CD4-positive, alpha-beta memory T cell (primary cell): Measurements from ENCODE around the gene TSEN2. TPM values are rescaled to one million over a fixed set of nuclear protein-coding genes. Genes with fewer than 3 reads are reported as not detected.

Experiments used
- CTCF ChIA-PET: fragments of 350-600 bp; sonication (Branson Sonifier 250); formaldehyde crosslinking; loops from one replicate; lab custom pipeline; 2021; ENCODE audit warnings: inconsistent platforms; ENCODE audit not compliant: partially characterized antibody; lab: Charles Lee
- POLR2A ChIA-PET: fragments of 350-600 bp; sonication (Branson Sonifier 250); formaldehyde crosslinking; loops from one replicate; lab custom pipeline; 2021; ENCODE audit not compliant: partially characterized antibody; lab: Charles Lee
- DNase-seq, 5 donors: peaks; one replicate each; pipeline versions ENCODE4 v3.0.0 to v3.0.0-alpha.2; 2020 to 2022; ENCODE audit warnings: mixed read lengths in 1 of 5
- H3K27ac ChIP-seq: one replicate; pipeline ENCODE4 v1.7.0; 2013; ENCODE audit warnings: low read depth, low read length
- H3K27me3 ChIP-seq: 2 replicates; pipeline ENCODE4 v1.7.0; 2013; ENCODE audit warnings: mild to moderate bottlenecking, low read length, moderate library complexity; ENCODE audit not compliant: insufficient read depth
- H3K36me3 ChIP-seq: 2 replicates; pipeline ENCODE4 v1.7.0; 2013; ENCODE audit warnings: mild to moderate bottlenecking, low read length, moderate library complexity; ENCODE audit not compliant: insufficient read depth
- H3K4me1 ChIP-seq: 2 replicates; pipeline ENCODE4 v1.7.0; 2013; ENCODE audit warnings: mild to moderate bottlenecking, low read length, moderate library complexity; ENCODE audit not compliant: insufficient read depth
- H3K4me3 ChIP-seq, 2 donors: one replicate each; pipeline ENCODE4 v1.7.0; 2013; ENCODE audit warnings: low read length in 2 of 2, mild to moderate bottlenecking in 1 of 2
- H3K9me3 ChIP-seq, 2 donors: one replicate each; pipeline ENCODE4 v1.7.0; 2013; ENCODE audit warnings: low read length in 2 of 2, control low read depth in 1 of 2; ENCODE audit not compliant: control insufficient read depth in 1 of 2
- H3K27ac Mint-ChIP-seq, 7 donors: one replicate each; pipeline ENCODE4 v1.8.0; 2020 to 2021; ENCODE audit warnings: mixed read lengths in 7 of 7, mild to moderate bottlenecking in 6 of 7, inconsistent platforms in 3 of 7, moderate library complexity in 3 of 7
- H3K27me3 Mint-ChIP-seq, 2 donors: one replicate each; pipeline ENCODE4 v1.8.0; 2020 to 2021; ENCODE audit warnings: mixed read lengths in 2 of 2
- H3K36me3 Mint-ChIP-seq, 2 donors: one replicate each; pipeline ENCODE4 v1.8.0; 2020 to 2021; ENCODE audit warnings: mixed read lengths in 2 of 2, inconsistent platforms in 1 of 2, mild to moderate bottlenecking in 1 of 2
- H3K4me1 Mint-ChIP-seq, 4 donors: one replicate each; pipeline ENCODE4 v1.8.0; 2020 to 2021; ENCODE audit warnings: mixed read lengths in 4 of 4, mild to moderate bottlenecking in 1 of 4
- H3K4me3 Mint-ChIP-seq, 8 donors: one replicate each; pipeline ENCODE4 v1.8.0; 2020 to 2021; ENCODE audit warnings: mixed read lengths in 8 of 8, mild to moderate bottlenecking in 7 of 8, moderate library complexity in 6 of 8, inconsistent platforms in 3 of 8
- H3K9me3 Mint-ChIP-seq, 8 donors: one replicate each; pipeline ENCODE4 v1.8.0; 2020 to 2021; ENCODE audit warnings: mixed read lengths in 8 of 8, mild to moderate bottlenecking in 5 of 8, inconsistent platforms in 3 of 8, moderate library complexity in 1 of 8
- intact Hi-C: fragments of 100-400 bp; cut with micrococcal nuclease; formaldehyde crosslinking; loops from one replicate; pipeline ENCODE4 v1.15.1; 2023
- polyA plus RNA-seq, 2 donors: library from polyadenylated mRNA; unstranded; fragments of 300-500 nt; fragmentation: Illumina TruSeq; gene quantifications; one replicate each; pipeline ENCODE4 v1.2.3, GENCODE V29; 2021
- total RNA-seq, 2 experiments: library from RNA; stranded (reverse); gene quantifications; one replicate each; pipeline ENCODE4 v1.2.3, GENCODE V29; 2021

The TSEN2 gene
- total and polyA plus RNA-seq, 4 experiments from 2014 or later: 11.2 to 19.6 (median 16.2) TPM

GRCh38 chr3:12571986-12572385 is 87.7 kb downstream of the TSEN2 start:
- H3K27ac Mint-ChIP-seq: peak overlapping the region in 1 of 7 donors; percentile 65
- ChIA-PET POLR2A (no interaction called here), CTCF (no interaction called here)
- DNase-seq: no peak
- peaks cover 3 to 8% (median 3%) of the 10 kb centered on the region in 4 donors for H3K4me1 Mint-ChIP-seq
- H3K27me3 Mint-ChIP-seq: no peaks in the 10 kb centered on the region
- Histone ChIP-seq H3K27ac (no peak overlapping the region), H3K9me3 (no peaks in the 10 kb centered on the region), H3K36me3 (peaks cover 67% of the 10 kb centered on the region), H3K4me3 (no peak overlapping the region), H3K27me3 (no peaks in the 10 kb centered on the region), H3K4me1 (no peaks in the 10 kb centered on the region)
- peak overlapping the region in 1 of 8 donors; percentile 25 for H3K4me3 Mint-ChIP-seq
- intact Hi-C loops: no loop called here
- peaks cover 0 to 10% (median 2%) of the 10 kb centered on the region in 8 donors for H3K9me3 Mint-ChIP-seq
- H3K36me3 Mint-ChIP-seq: peaks cover 76 to 84% of the 10 kb centered on the region in 2 donors

GRCh38 chr3:12574131-12574530 is 89.9 kb downstream of the TSEN2 start:
- no peak for DNase-seq
- no peaks in the 10 kb centered on the region for H3K9me3 ChIP-seq
- no peak overlapping the region for H3K4me3 ChIP-seq
- POLR2A ChIA-PET: no interaction called here
- CTCF ChIA-PET: no interaction called here
- H3K36me3 ChIP-seq: peaks cover 79% of the 10 kb centered on the region
- intact Hi-C loops: no loop called here
- Mint-ChIP-seq H3K27ac (peak overlapping the region in 2 of 7 donors; percentile 27 to 72), H3K4me1 (peaks cover 0 to 2% (median 0%) of the 10 kb centered on the region in 4 donors), H3K36me3 (peaks cover 84 to 86% of the 10 kb centered on the region in 2 donors), H3K27me3 (no peaks in the 10 kb centered on the region), H3K4me3 (no peak overlapping the region), H3K9me3 (peaks cover 0 to 12% (median 5%) of the 10 kb centered on the region in 8 donors)
- no peaks in the 10 kb centered on the region for H3K4me1 ChIP-seq
- H3K27me3 ChIP-seq: no peaks in the 10 kb centered on the region
- no peak overlapping the region for H3K27ac ChIP-seq

- Histone ChIP-seq H3K4me1 (no peaks in the 10 kb centered on the region), H3K27ac (no peak overlapping the region), H3K4me3 (no peak overlapping the region), H3K9me3 (no peaks in the 10 kb centered on the region), H3K27me3 (no peaks in the 10 kb centered on the region), H3K36me3 (peaks cover 81% of the 10 kb centered on the region)
- Mint-ChIP-seq H3K36me3 (peaks cover 85 to 88% of the 10 kb centered on the region in 2 donors), H3K4me3 (no peak overlapping the region), H3K9me3 (peaks cover 0 to 12% (median 5%) of the 10 kb centered on the region in 8 donors), H3K27me3 (no peaks in the 10 kb centered on the region), H3K4me1 (peaks cover 0 to 2% (median 0%) of the 10 kb centered on the region in 4 donors), H3K27ac (no peak overlapping the region)
- intact Hi-C loops: no loop called here
- POLR2A ChIA-PET: no interaction called here
- no peak for DNase-seq
- CTCF ChIA-PET: no interaction called here
These were observed 90.4 kb downstream of the TSEN2 start for GRCh38 chr3:12574661-12575060.

GRCh38 chr3:12577379-12577778 is 93.1 kb downstream of the TSEN2 start:
- peaks cover 0 to 12% (median 5%) of the 10 kb centered on the region in 8 donors for H3K9me3 Mint-ChIP-seq
- no peak overlapping the region for H3K27ac ChIP-seq
- no peaks in the 10 kb centered on the region for H3K9me3 ChIP-seq
- H3K36me3 ChIP-seq: peaks cover 69% of the 10 kb centered on the region
- no peaks in the 10 kb centered on the region for H3K4me1 ChIP-seq
- H3K27me3 ChIP-seq: no peaks in the 10 kb centered on the region
- peak overlapping the region in 1 of 7 donors; percentile 69 for H3K27ac Mint-ChIP-seq
- H3K27me3 Mint-ChIP-seq: no peaks in the 10 kb centered on the region
- H3K4me3 ChIP-seq: no peak overlapping the region
- ChIA-PET POLR2A (no interaction called here), CTCF (interaction anchor here (0.6 to 1.2 kb wide), 3 partner anchors 30 to 1073 kb away, joined by 3 read pairs; no protein-coding TSS in a partner anchor)
- peaks cover 0 to 2% (median 0%) of the 10 kb centered on the region in 4 donors for H3K4me1 Mint-ChIP-seq
- intact Hi-C loops: no loop called here
- no peak for DNase-seq
- H3K4me3 Mint-ChIP-seq: no peak overlapping the region
- H3K36me3 Mint-ChIP-seq: peaks cover 73 to 83% of the 10 kb centered on the region in 2 donors

GRCh38 chr3:12578742-12579141 is 94.5 kb downstream of the TSEN2 start:
- POLR2A ChIA-PET: no interaction called here
- no peaks in the 10 kb centered on the region for H3K27me3 ChIP-seq
- H3K4me1 Mint-ChIP-seq: peaks cover 0 to 2% (median 0%) of the 10 kb centered on the region in 4 donors
- no peak overlapping the region for H3K4me3 Mint-ChIP-seq
- H3K4me1 ChIP-seq: no peaks in the 10 kb centered on the region
- H3K9me3 ChIP-seq: no peaks in the 10 kb centered on the region
- peak overlapping the region in 3 of 7 donors; percentile 41 to 84 (median 72) for H3K27ac Mint-ChIP-seq
- H3K36me3 Mint-ChIP-seq: peaks cover 76 to 85% of the 10 kb centered on the region in 2 donors
- intact Hi-C loops: no loop called here
- peaks cover 0 to 12% (median 5%) of the 10 kb centered on the region in 8 donors for H3K9me3 Mint-ChIP-seq
- no peak overlapping the region for H3K4me3 ChIP-seq
- CTCF ChIA-PET: interaction anchor here (1.0 to 1.2 kb wide), 2 partner anchors 12 to 1882 kb away, joined by 3 read pairs; no protein-coding TSS in a partner anchor
- no peak for DNase-seq
- H3K27ac ChIP-seq: no peak overlapping the region
- peaks cover 71% of the 10 kb centered on the region for H3K36me3 ChIP-seq
- H3K27me3 Mint-ChIP-seq: no peaks in the 10 kb centered on the region

- no peaks in the 10 kb centered on the region for H3K27me3 Mint-ChIP-seq
- Histone ChIP-seq H3K4me3 (no peak overlapping the region), H3K27ac (no peak overlapping the region), H3K27me3 (no peaks in the 10 kb centered on the region), H3K4me1 (no peaks in the 10 kb centered on the region), H3K9me3 (no peaks in the 10 kb centered on the region), H3K36me3 (peaks cover 71% of the 10 kb centered on the region)
- peaks cover 0 to 12% (median 5%) of the 10 kb centered on the region in 8 donors for H3K9me3 Mint-ChIP-seq
- CTCF ChIA-PET: no interaction called here
- H3K4me3 Mint-ChIP-seq: no peak overlapping the region
- intact Hi-C loops: no loop called here
- H3K27ac Mint-ChIP-seq: peak overlapping the region; percentile 14 to 85 (median 53)
- POLR2A ChIA-PET: no interaction called here
- no peak for DNase-seq
- H3K36me3 Mint-ChIP-seq: peaks cover 76 to 86% of the 10 kb centered on the region in 2 donors
- peaks cover 0 to 2% (median 0%) of the 10 kb centered on the region in 4 donors for H3K4me1 Mint-ChIP-seq
These were observed 95.2 kb downstream of the TSEN2 start for GRCh38 chr3:12579456-12579855.

GRCh38 chr3:12579905-12580304 is 95.6 kb downstream of the TSEN2 start:
- Histone ChIP-seq H3K36me3 (peaks cover 71% of the 10 kb centered on the region), H3K9me3 (no peaks in the 10 kb centered on the region), H3K4me1 (no peaks in the 10 kb centered on the region), H3K27ac (no peak overlapping the region), H3K27me3 (no peaks in the 10 kb centered on the region), H3K4me3 (no peak overlapping the region)
- no peaks in the 10 kb centered on the region for H3K27me3 Mint-ChIP-seq
- peak overlapping the region in 6 of 7 donors; percentile 23 to 85 (median 56) for H3K27ac Mint-ChIP-seq
- POLR2A ChIA-PET: no interaction called here
- no peak for DNase-seq
- intact Hi-C loops: no loop called here
- peaks cover 76 to 86% of the 10 kb centered on the region in 2 donors for H3K36me3 Mint-ChIP-seq
- CTCF ChIA-PET: no interaction called here
- H3K4me3 Mint-ChIP-seq: no peak overlapping the region
- peaks cover 0 to 12% (median 5%) of the 10 kb centered on the region in 8 donors for H3K9me3 Mint-ChIP-seq
- peaks cover 0 to 2% (median 0%) of the 10 kb centered on the region in 4 donors for H3K4me1 Mint-ChIP-seq
